OCI-LY1 (cell line): ENCODE measurements around the gene CEP85L.

ENCODE experiments used
- H2AFZ ChIP-seq: fragments of 200-600 bp; sonication (generic), shearing (Covaris generic); 2 replicates; pipeline ENCODE4 v1.6.0; 2014; ENCODE audit warnings: antibody characterized with exemption, mild to moderate bottlenecking, low read length
- H3F3A ChIP-seq: fragments of 200-600 bp; sonication (generic), shearing (Covaris generic); 2 replicates; pipeline ENCODE4 v1.6.0; 2014; ENCODE audit warnings: mild to moderate bottlenecking, antibody characterized with exemption, low read length, moderate library complexity; ENCODE audit not compliant: insufficient read depth
- H3K27ac ChIP-seq: fragments of 200-600 bp; sonication (generic); 2 replicates; pipeline ENCODE4 v1.5.1; 2014; ENCODE audit warnings: low read length, mixed run types, mild to moderate bottlenecking, low read depth; ENCODE audit not compliant: poor library complexity, severe bottlenecking
- H3K27me3 ChIP-seq: fragments of 200-600 bp; sonication (generic); 2 replicates; pipeline ENCODE4 v1.6.0; 2014; ENCODE audit warnings: antibody characterized with exemption, mild to moderate bottlenecking, low read length, moderate library complexity; ENCODE audit not compliant: insufficient read depth
- H3K36me3 ChIP-seq: fragments of 200-600 bp; sonication (generic); 2 replicates; pipeline ENCODE4 v1.6.1; 2014; ENCODE audit warnings: mild to moderate bottlenecking, antibody characterized with exemption, low read length, moderate library complexity, mixed read lengths; ENCODE audit not compliant: insufficient read depth
- H3K4me1 ChIP-seq: fragments of 200-600 bp; sonication (generic); 2 replicates; pipeline ENCODE4 v1.5.1; 2014; ENCODE audit warnings: mild to moderate bottlenecking, low read length, moderate library complexity; ENCODE audit not compliant: insufficient read depth, severe bottlenecking
- H3K4me2 ChIP-seq: fragments of 200-600 bp; sonication (generic), shearing (Covaris generic); 2 replicates; pipeline ENCODE4 v1.6.1; 2014; ENCODE audit warnings: low read length
- H3K4me3 ChIP-seq: fragments of 200-600 bp; sonication (generic); 2 replicates; pipeline ENCODE4 v1.5.1; 2014; ENCODE audit warnings: low read length, low read depth, mild to moderate bottlenecking, mixed read lengths; ENCODE audit not compliant: poor library complexity, severe bottlenecking
- H3K79me2 ChIP-seq: fragments of 200-600 bp; shearing (Covaris generic); 2 replicates; pipeline ENCODE4 v1.6.1; 2016; ENCODE audit warnings: mixed run types, low read length, mixed read lengths; ENCODE audit not compliant: insufficient read depth
- H3K9ac ChIP-seq: fragments of 200-600 bp; sonication (generic), shearing (Covaris generic); 2 replicates; pipeline ENCODE4 v1.6.1; 2014; ENCODE audit warnings: mild to moderate bottlenecking, low read length, mixed read lengths
- H3K9me2 ChIP-seq: fragments of 200-600 bp; sonication (generic), shearing (Covaris generic); 2 replicates; pipeline ENCODE4 v1.6.1; 2014; ENCODE audit warnings: low read depth, mild to moderate bottlenecking, low read length, mixed read lengths
- H3K9me3 ChIP-seq: fragments of 200-600 bp; shearing (Covaris generic); 2 replicates; pipeline ENCODE4 v1.6.1; 2014; ENCODE audit warnings: low read length, mixed read lengths
- H4K20me1 ChIP-seq: fragments of 200-600 bp; sonication (generic), shearing (Covaris generic); 2 replicates; pipeline ENCODE4 v1.6.0; 2016; ENCODE audit warnings: mild to moderate bottlenecking, low read length; ENCODE audit not compliant: insufficient read depth
- EZH2 ChIP-seq: fragments of 200-600 bp; sonication (generic), shearing (Covaris generic); IDR thresholded peaks from 2 replicates; pipeline ENCODE4 v1.8.0; 2017; ENCODE audit warnings: borderline replicate concordance, mixed run types, mild to moderate bottlenecking, antibody characterized with exemption, low read length, moderate library complexity, mixed read lengths
- TF ChIP-seq, protein P1 (sequence below): fragments of 200-600 bp; sonication (generic), shearing (Covaris generic); IDR thresholded peaks from 2 replicates; pipeline ENCODE4 v1.5.1; 2017; ENCODE audit warnings: mild to moderate bottlenecking, antibody characterized with exemption, low read length, moderate library complexity, mixed read lengths

CEP85L gene

DNA sequence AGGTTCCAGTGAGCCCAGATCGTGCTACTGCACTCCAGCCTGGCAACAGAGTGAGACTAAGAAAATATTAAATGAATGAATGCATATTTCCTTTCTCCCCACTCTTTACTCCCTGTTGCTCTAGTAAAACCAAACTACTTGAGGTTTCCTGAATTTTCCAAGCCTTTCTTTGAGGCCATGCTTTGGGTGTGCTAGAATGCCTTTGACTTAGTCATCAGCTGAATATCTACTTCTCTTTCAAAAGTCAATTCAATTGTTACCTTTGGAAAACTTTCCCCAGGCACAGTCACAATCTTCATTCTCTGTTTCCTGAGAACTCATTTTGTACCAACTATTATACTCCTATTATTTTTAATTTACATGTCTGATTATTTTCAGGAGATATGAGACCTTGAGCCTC is 27.5 kb upstream of the CEP85L start:
- no peak overlapping the region for H3K27ac ChIP-seq
- TF ChIP-seq, protein P1, sequence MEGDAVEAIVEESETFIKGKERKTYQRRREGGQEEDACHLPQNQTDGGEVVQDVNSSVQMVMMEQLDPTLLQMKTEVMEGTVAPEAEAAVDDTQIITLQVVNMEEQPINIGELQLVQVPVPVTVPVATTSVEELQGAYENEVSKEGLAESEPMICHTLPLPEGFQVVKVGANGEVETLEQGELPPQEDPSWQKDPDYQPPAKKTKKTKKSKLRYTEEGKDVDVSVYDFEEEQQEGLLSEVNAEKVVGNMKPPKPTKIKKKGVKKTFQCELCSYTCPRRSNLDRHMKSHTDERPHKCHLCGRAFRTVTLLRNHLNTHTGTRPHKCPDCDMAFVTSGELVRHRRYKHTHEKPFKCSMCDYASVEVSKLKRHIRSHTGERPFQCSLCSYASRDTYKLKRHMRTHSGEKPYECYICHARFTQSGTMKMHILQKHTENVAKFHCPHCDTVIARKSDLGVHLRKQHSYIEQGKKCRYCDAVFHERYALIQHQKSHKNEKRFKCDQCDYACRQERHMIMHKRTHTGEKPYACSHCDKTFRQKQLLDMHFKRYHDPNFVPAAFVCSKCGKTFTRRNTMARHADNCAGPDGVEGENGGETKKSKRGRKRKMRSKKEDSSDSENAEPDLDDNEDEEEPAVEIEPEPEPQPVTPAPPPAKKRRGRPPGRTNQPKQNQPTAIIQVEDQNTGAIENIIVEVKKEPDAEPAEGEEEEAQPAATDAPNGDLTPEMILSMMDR, result no peak
- no peak for TF ChIP-seq EZH2
- H3K4me2 ChIP-seq, result no peak overlapping the region

DNA sequence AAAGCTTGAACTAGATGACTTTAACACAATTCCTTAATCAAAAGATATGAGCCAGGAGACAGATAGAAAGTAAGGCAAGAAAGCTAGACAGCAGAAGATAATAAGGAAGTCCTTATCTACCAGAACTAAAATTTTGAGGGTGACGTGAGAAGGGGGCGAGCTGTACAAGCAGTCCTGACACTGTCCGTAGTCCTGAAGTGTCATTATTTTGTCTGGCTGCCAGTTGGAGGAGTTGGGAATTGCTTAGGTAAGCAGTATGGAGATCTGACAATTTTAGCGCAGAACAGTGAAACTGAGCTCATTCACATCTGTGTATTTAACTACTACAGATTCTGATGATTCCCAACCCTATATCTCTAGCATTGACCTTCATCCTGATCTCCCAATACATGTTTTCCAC is 25.8 kb upstream of the CEP85L start:
- H3F3A ChIP-seq, result no peaks in the 10 kb centered on the region
- no peak overlapping the region for H3K9ac ChIP-seq
- H3K4me1 ChIP-seq, result no peaks in the 10 kb centered on the region
- no peak overlapping the region for H3K4me2 ChIP-seq
- no peak overlapping the region for H3K27ac ChIP-seq
- no peak overlapping the region for H2AFZ ChIP-seq
- H4K20me1 ChIP-seq, result no peaks in the 10 kb centered on the region
- no peaks in the 10 kb centered on the region for H3K36me3 ChIP-seq
- H3K9me2 ChIP-seq, result no peaks in the 10 kb centered on the region
- H3K9me3 ChIP-seq, result no peaks in the 10 kb centered on the region
- TF ChIP-seq, protein P1, result no peak
- no peak for TF ChIP-seq EZH2
- no peak overlapping the region for H3K4me3 ChIP-seq
- H3K79me2 ChIP-seq, result no peaks in the 10 kb centered on the region
- no peaks in the 10 kb centered on the region for H3K27me3 ChIP-seq

More for the DNA sequence above, 27.5 kb upstream of the CEP85L start:
- Histone ChIP-seq H3K9ac (no peak overlapping the region), H3K79me2 (no peaks in the 10 kb centered on the region), H3K4me1 (no peaks in the 10 kb centered on the region), H2AFZ (no peak overlapping the region), H3K9me3 (no peaks in the 10 kb centered on the region), H3K9me2 (no peaks in the 10 kb centered on the region), H4K20me1 (no peaks in the 10 kb centered on the region), H3K4me3 (no peak overlapping the region), H3K36me3 (no peaks in the 10 kb centered on the region), H3F3A (no peaks in the 10 kb centered on the region), H3K27me3 (no peaks in the 10 kb centered on the region)

DNA sequence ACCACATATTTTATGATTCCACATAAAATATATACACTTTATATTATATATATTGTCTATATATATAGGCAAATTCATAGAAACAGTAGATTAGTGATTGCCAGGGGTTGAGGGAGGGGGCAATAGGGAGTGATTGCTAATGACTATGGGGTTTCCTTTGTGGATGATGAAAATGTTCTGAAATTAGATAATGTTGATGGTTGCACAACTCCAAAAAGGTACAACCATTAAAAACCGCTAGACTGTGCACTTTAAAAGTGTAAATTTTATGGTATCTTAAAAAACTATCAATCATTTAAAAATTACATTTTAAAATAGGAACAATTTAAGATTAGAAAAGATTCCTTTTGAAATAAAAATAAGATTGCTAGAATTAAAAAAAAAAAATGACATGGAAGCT is 23.8 kb upstream of the CEP85L start:
- H3K27ac ChIP-seq, result no peak overlapping the region
- H4K20me1 ChIP-seq, result no peaks in the 10 kb centered on the region
- no peaks in the 10 kb centered on the region for H3K9me2 ChIP-seq
- H2AFZ ChIP-seq, result no peak overlapping the region
- TF ChIP-seq, protein P1, result no peak
- TF ChIP-seq EZH2, result no peak
- no peaks in the 10 kb centered on the region for H3K4me1 ChIP-seq
- no peaks in the 10 kb centered on the region for H3K9me3 ChIP-seq
- H3K4me2 ChIP-seq, result no peak overlapping the region
- H3K36me3 ChIP-seq, result no peaks in the 10 kb centered on the region
- H3K79me2 ChIP-seq, result no peaks in the 10 kb centered on the region
- no peaks in the 10 kb centered on the region for H3K27me3 ChIP-seq
- H3F3A ChIP-seq, result no peaks in the 10 kb centered on the region
- H3K9ac ChIP-seq, result no peak overlapping the region
- no peak overlapping the region for H3K4me3 ChIP-seq
